IMR-90 (cell line): ENCODE measurements around the gene SH3BP2. TPM values are rescaled to one million over a fixed set of nuclear protein-coding genes. Genes with fewer than 3 reads are reported as not detected.

Experiments used
- ATAC-seq: fragments of 200-7000 bp; cut with Tn5 transposase; 2 replicates; pipeline ENCODE4 v1.9.1; 2020; ENCODE audit warnings: low read depth, mild to moderate bottlenecking, moderate library complexity
- BruUV-seq: library from RNA; stranded (reverse); fragments of 400-500 nt; replicated peaks from 2 replicates; lab custom pipeline; 2021; lab: Mats Ljungman, UMichigan
- CTCF ChIA-PET: fragments of 300-600 bp; formaldehyde crosslinking; extraction: SDS; loops from one replicate; lab custom pipeline; 2021; ENCODE audit warnings: antibody characterized with exemption; lab: Yijun Ruan, JAX
- POLR2A ChIA-PET: fragments of 300-600 bp; sonication (Branson Sonifier 250); formaldehyde crosslinking; loops from one replicate; lab custom pipeline; 2022; ENCODE audit warnings: antibody characterized with exemption; ENCODE audit not compliant: unreplicated experiment; lab: Charles Lee
- DNase-seq: peaks from one replicate; pipeline ENCODE4 v3.0.0; 2013
- H2AFZ ChIP-seq: replicated peaks from 2 replicates; pipeline ENCODE3; 2013; ENCODE audit warnings: low read length, mild to moderate bottlenecking; ENCODE audit not compliant: poor library complexity
- H2AK5ac ChIP-seq: 2 replicates; pipeline ENCODE4 v1.6.1; 2013; ENCODE audit warnings: low read depth, low read length, inconsistent platforms
- H2AK9ac ChIP-seq: replicated peaks from 2 replicates; pipeline ENCODE3; 2013; ENCODE audit warnings: mild to moderate bottlenecking, low read depth, low read length, moderate library complexity; ENCODE audit not compliant: poor library complexity
- H2BK120ac ChIP-seq: 2 replicates; pipeline ENCODE4 v1.6.1; 2013; ENCODE audit warnings: low read depth, low read length, inconsistent platforms
- H2BK15ac ChIP-seq: 3 replicates; pipeline ENCODE4 v1.6.1; 2013; ENCODE audit warnings: low read depth, low read length, inconsistent platforms
- H2BK20ac ChIP-seq: 2 replicates; pipeline ENCODE4 v1.6.1; 2013; ENCODE audit warnings: low read depth, mild to moderate bottlenecking, inconsistent platforms, low read length, moderate library complexity
- H2BK5ac ChIP-seq: 2 replicates; pipeline ENCODE4 v1.6.1; 2013; ENCODE audit warnings: mild to moderate bottlenecking, low read depth, low read length, inconsistent platforms; ENCODE audit not compliant: poor library complexity, severe bottlenecking
- H3K14ac ChIP-seq: replicated peaks from 2 replicates; pipeline ENCODE4 v1.6.1; 2013; ENCODE audit warnings: low read depth, low read length, inconsistent platforms
- H3K18ac ChIP-seq: 2 replicates; pipeline ENCODE4 v1.6.1; 2013; ENCODE audit warnings: low read depth, low read length, control low read depth
- H3K23ac ChIP-seq: 2 replicates; pipeline ENCODE4 v1.6.1; 2013; ENCODE audit warnings: low read depth, low read length, inconsistent platforms
- H3K27ac ChIP-seq: 2 replicates; pipeline ENCODE4 v1.5.1; 2013; ENCODE audit warnings: mild to moderate bottlenecking, control low read depth, low read length; ENCODE audit not compliant: insufficient read depth
- H3K27me3 ChIP-seq: 2 replicates; pipeline ENCODE4 v1.6.1; 2013; ENCODE audit warnings: low read length; ENCODE audit not compliant: control insufficient read depth, insufficient read depth
- H3K36me3 ChIP-seq: 2 replicates; pipeline ENCODE4 v1.6.1; 2013; ENCODE audit warnings: low read length, mixed read lengths; ENCODE audit not compliant: control insufficient read depth, insufficient read depth
- H3K4ac ChIP-seq: 2 replicates; pipeline ENCODE4 v1.6.1; 2013; ENCODE audit warnings: low read depth, low read length, inconsistent platforms
- H3K4me1 ChIP-seq: 2 replicates; pipeline ENCODE4 v1.6.1; 2013; ENCODE audit warnings: low read length, mixed read lengths; ENCODE audit not compliant: control insufficient read depth, insufficient read depth
- H3K4me2 ChIP-seq: 2 replicates; pipeline ENCODE4 v1.6.1; 2013; ENCODE audit warnings: low read depth, mild to moderate bottlenecking, control low read depth, low read length, moderate library complexity
- H3K4me3 ChIP-seq: 2 replicates; pipeline ENCODE4 v1.5.1; 2013; ENCODE audit warnings: low read depth, mild to moderate bottlenecking, control low read depth, low read length, moderate library complexity; ENCODE audit not compliant: insufficient read depth
- H3K56ac ChIP-seq: 2 replicates; pipeline ENCODE4 v1.6.1; 2013; ENCODE audit warnings: low read length, inconsistent platforms; ENCODE audit not compliant: insufficient read depth; ENCODE audit errors: extremely low read depth
- H3K79me1 ChIP-seq, 2 experiments: 2 replicates each; pipeline ENCODE4 v1.6.1; 2013; ENCODE audit warnings: low read length in 2 of 2, inconsistent platforms in 1 of 2, low read depth in 1 of 2
- H3K9ac ChIP-seq: 2 replicates; pipeline ENCODE4 v1.6.1; 2013; ENCODE audit warnings: low read depth, low read length, control low read depth
- H3K9me1 ChIP-seq: 2 replicates; pipeline ENCODE4 v1.6.1; 2013; ENCODE audit warnings: low read length, inconsistent platforms; ENCODE audit not compliant: insufficient read depth
- H3K9me3 ChIP-seq: 2 replicates; pipeline ENCODE4 v1.6.1; 2013; ENCODE audit warnings: low read length; ENCODE audit not compliant: control insufficient read depth, insufficient read depth
- H4K20me1 ChIP-seq: 2 replicates; pipeline ENCODE4 v1.6.1; 2013; ENCODE audit warnings: low read length, inconsistent platforms; ENCODE audit not compliant: insufficient read depth
- H4K5ac ChIP-seq: 2 replicates; pipeline ENCODE4 v1.6.1; 2013; ENCODE audit warnings: mild to moderate bottlenecking, low read depth, low read length, control low read depth
- H4K8ac ChIP-seq, 2 experiments: 2 replicates each; pipeline ENCODE4 v1.6.1; 2013; ENCODE audit warnings: low read depth in 2 of 2, low read length in 2 of 2, control low read depth in 1 of 2, inconsistent platforms in 1 of 2
- H4K91ac ChIP-seq: 2 replicates; pipeline ENCODE4 v1.6.1; 2013; ENCODE audit warnings: low read depth, low read length, inconsistent platforms; ENCODE audit not compliant: insufficient read depth
- CEBPB ChIP-seq: IDR thresholded peaks from 2 replicates; pipeline ENCODE4 v1.6.1; 2012; ENCODE audit warnings: low read depth, low read length, improper control_type of control experiment
- CHD1 ChIP-seq: IDR thresholded peaks from 2 replicates; pipeline ENCODE4 v1.6.1; 2012; ENCODE audit warnings: low read depth, low read length, improper control_type of control experiment
- FOS ChIP-seq: fragments of 150-350 bp; IDR thresholded peaks from 2 replicates; pipeline ENCODE4 v1.6.1; 2016; ENCODE audit warnings: low read depth, low read length
- MAFK ChIP-seq: IDR thresholded peaks from 2 replicates; pipeline ENCODE4 v1.6.1; 2012; ENCODE audit warnings: low read depth, low read length, improper control_type of control experiment
- MAZ ChIP-seq: IDR thresholded peaks from 2 replicates; pipeline ENCODE4 v1.6.1; 2012; ENCODE audit warnings: low read depth, mild to moderate bottlenecking, low read length, improper control_type of control experiment, moderate library complexity, borderline replicate concordance
- POLR2A ChIP-seq: IDR thresholded peaks from 2 replicates; pipeline ENCODE4 v1.6.1; 2012; ENCODE audit warnings: mild to moderate bottlenecking, low read depth, low read length
- RAD21 ChIP-seq: IDR thresholded peaks from 2 replicates; pipeline ENCODE4 v1.6.1; 2012; ENCODE audit warnings: low read length, improper control_type of control experiment
- RCOR1 ChIP-seq: IDR thresholded peaks from 2 replicates; pipeline ENCODE4 v1.6.1; 2012; ENCODE audit warnings: mild to moderate bottlenecking, low read length, improper control_type of control experiment; ENCODE audit not compliant: insufficient replicate concordance
- RFX5 ChIP-seq: IDR thresholded peaks from 2 replicates; pipeline ENCODE4 v1.8.0; 2012; ENCODE audit warnings: low read depth, mild to moderate bottlenecking, low read length, moderate library complexity
- USF2 ChIP-seq: fragments of 150-350 bp; IDR thresholded peaks from 2 replicates; pipeline ENCODE4 v1.6.1; 2017; ENCODE audit warnings: mild to moderate bottlenecking, antibody characterized with exemption, low read length, low read depth
- WGBS, 2 experiments: methylation state at CpG; one replicate each; pipeline versions ENCODE4 v1.1.5 to v1.1.7; 2013; ENCODE audit warnings: missing lambda C conversion rate in 2 of 2; ENCODE audit not compliant: insufficient read length in 1 of 2; ENCODE audit errors: extremely low coverage in 2 of 2; 5-methylcytosine and 5-hydroxymethylcytosine counted together
- dilution Hi-C: fragments of 300-500 bp; cut with HindIII; formaldehyde crosslinking; loops from one replicate; pipeline ENCODE4 v1.14.3; 2018; ENCODE audit warnings: low sequenced_read_pairs; ENCODE audit not compliant: unreplicated experiment
- in situ Hi-C: fragments of 300-500 bp; cut with MboI; formaldehyde crosslinking; loops from 3 replicates; pipeline ENCODE4 v1.14.3; 2019; ENCODE audit warnings: low sequenced_read_pairs, inconsistent platforms, mixed read lengths
- intact Hi-C: fragments of 100-400 bp; cut with micrococcal nuclease; formaldehyde crosslinking; loops from 2 replicates; pipeline ENCODE4 v1.10.0; 2022
- polyA plus RNA-seq, 3 experiments: library from polyadenylated mRNA; depleted of rRNA; stranded (reverse); fragments of >200 nt; gene quantifications; 2 replicates each; pipeline ENCODE4 v1.2.3, GENCODE V29; 2012; ENCODE audit warnings: low replicate concordance in 1 of 3
- total RNA-seq: library from RNA; depleted of rRNA; stranded (reverse); fragments of >200 nt; gene quantifications from 2 replicates; pipeline ENCODE4 v1.2.3, GENCODE V29; 2012

Gene SH3BP2
- total and polyA plus RNA-seq, 2 of the 4 experiments (the other 2 are of a cell fraction): 9.0 to 37.2 TPM

GRCh38 chr4:2867758-2868491 is 75.0 kb downstream of the SH3BP2 start:
- Histone ChIP-seq H3K56ac (no peak overlapping the region), H4K5ac (no peak overlapping the region), H2AFZ (peak overlapping the region; percentile 4), H3K4ac (peak overlapping the region; percentile 62; the same call in 1 of the 2 replicates), H2AK9ac (peak overlapping the region; percentile 35), H3K18ac (no peak overlapping the region), H3K9me1 (peaks cover 25% of the 10 kb centered on the region), H3K9ac (peak overlapping the region; percentile 41), H3K14ac (peak overlapping the region; percentile 34), H2BK15ac (no peak overlapping the region), H2BK5ac (peak overlapping the region; percentile 19), H4K20me1 (peaks cover 81% of the 10 kb centered on the region), H3K27ac (peak overlapping the region; percentile 31; the same call in 1 of the 2 replicates), H4K8ac (0 out of 4 replicates have a peak overlapping the region, but pooled peaks of 1 of the 2 experiments have one; percentile 4), H3K4me3 (peak overlapping the region; percentile 21), H3K27me3 (no peaks in the 10 kb centered on the region), H4K91ac (no peak overlapping the region), H3K36me3 (peaks cover 2% of the 10 kb centered on the region; the same call in 1 of the 2 replicates), H3K23ac (peak overlapping the region; percentile 91), H3K4me1 (peaks cover 27% of the 10 kb centered on the region), H3K79me1 (peaks cover 17 to 82% of the 10 kb centered on the region in 2 experiments), H2AK5ac (peak overlapping the region; percentile 55; the same call in 1 of the 2 replicates), H3K9me3 (no peaks in the 10 kb centered on the region), H2BK20ac (no peak overlapping the region), H2BK120ac (peak overlapping the region; percentile 22; the same call in 1 of the 2 replicates), H3K4me2 (peak overlapping the region; percentile 75)
- TF ChIP-seq CEBPB: no peak
- no peak for TF ChIP-seq FOS
- TF ChIP-seq CHD1: no peak
- TF ChIP-seq RFX5: no peak
- no peak for TF ChIP-seq POLR2A
- TF ChIP-seq RCOR1: no peak
- TF ChIP-seq MAFK: no peak
- no peak for TF ChIP-seq MAZ
- TF ChIP-seq RAD21: no peak
- no peak for TF ChIP-seq USF2
- peak; percentile 47 for DNase-seq
- peak; percentile 74 for ATAC-seq
- WGBS, 2 experiments: 7% methylated on average over 5 of the region's 10 CpGs; no CpG with 5 or more reads in 1 of the 2 experiments
- CTCF ChIA-PET: interaction anchor here (0.8 to 0.9 kb wide), 2 partner anchors 11 to 19 kb away, joined by 3 read pairs; no protein-coding TSS in a partner anchor
- intact Hi-C loops: no loop called here
- POLR2A ChIA-PET: interaction anchor here (0.5 kb wide), 1 partner anchor 108 kb away, joined by 5 read pairs; no protein-coding TSS in a partner anchor
- no TSS peak for BruUV-seq
- in situ Hi-C loops: no loop called here
- dilution Hi-C loops: no loop called here
